Osteoblast (primary cell): Measurements from ENCODE around the gene OR7G2. TPM values are rescaled to one million over a fixed set of nuclear protein-coding genes. Genes with fewer than 3 reads are reported as not detected.

Experiments used
- DNase-seq: peaks from one replicate; pipeline ENCODE4 v3.0.0; 2011; ENCODE audit warnings: low spot score, mixed read lengths; ENCODE audit not compliant: insufficient read length; ENCODE audit errors: missing footprints
- H2AFZ ChIP-seq: 2 replicates; pipeline ENCODE4 v1.6.0; 2011; ENCODE audit warnings: mild to moderate bottlenecking, low read length
- H3K27ac ChIP-seq: 2 replicates; pipeline ENCODE4 v1.5.1; 2011; ENCODE audit warnings: mild to moderate bottlenecking, low read depth, low read length, moderate library complexity
- H3K27me3 ChIP-seq: 2 replicates; pipeline ENCODE4 v1.6.0; 2012; ENCODE audit warnings: mild to moderate bottlenecking, control low read depth, inconsistent platforms, low read length, moderate library complexity; ENCODE audit not compliant: insufficient read depth
- H3K36me3 ChIP-seq: 2 replicates; pipeline ENCODE4 v1.5.1; 2011; ENCODE audit warnings: mild to moderate bottlenecking, low read length, control low read depth, moderate library complexity; ENCODE audit not compliant: insufficient read depth
- H3K4me1 ChIP-seq: 2 replicates; pipeline ENCODE4 v1.5.1; 2011; ENCODE audit warnings: mild to moderate bottlenecking, low read length, control low read depth, moderate library complexity; ENCODE audit not compliant: insufficient read depth
- H3K4me2 ChIP-seq: 2 replicates; pipeline ENCODE4 v1.6.0; 2011; ENCODE audit warnings: mild to moderate bottlenecking, low read length; ENCODE audit not compliant: insufficient read depth
- H3K4me3 ChIP-seq: fragments of 200-600 bp; sonication (generic); 3 replicates; pipeline ENCODE4 v1.5.1; 2012; ENCODE audit warnings: mild to moderate bottlenecking, low read length, inconsistent platforms; ENCODE audit not compliant: insufficient read depth
- H3K79me2 ChIP-seq: 2 replicates; pipeline ENCODE4 v1.6.0; 2012; ENCODE audit warnings: mild to moderate bottlenecking, low read length, control low read depth, inconsistent platforms; ENCODE audit not compliant: insufficient read depth
- H3K9me3 ChIP-seq: 2 replicates; pipeline ENCODE4 v1.5.1; 2011; ENCODE audit warnings: low read depth, low read length, control low read depth
- H4K20me1 ChIP-seq: 2 replicates; pipeline ENCODE4 v1.6.0; 2012; ENCODE audit warnings: mild to moderate bottlenecking, low read length, control low read depth; ENCODE audit not compliant: insufficient read depth
- total RNA-seq: library from RNA; depleted of rRNA; stranded (reverse); fragments of >200 nt; gene quantifications from 2 replicates; pipeline ENCODE4 v1.2.3, GENCODE V29; 2012
- TF ChIP-seq, protein P1 (sequence below): IDR thresholded peaks from 2 replicates; pipeline ENCODE4 v1.5.1; 2011; ENCODE audit warnings: mild to moderate bottlenecking, low read depth, low read length, moderate library complexity; ENCODE audit errors: extremely low read depth

The OR7G2 gene
- total RNA-seq, 1 donor, result not detected

DNA sequence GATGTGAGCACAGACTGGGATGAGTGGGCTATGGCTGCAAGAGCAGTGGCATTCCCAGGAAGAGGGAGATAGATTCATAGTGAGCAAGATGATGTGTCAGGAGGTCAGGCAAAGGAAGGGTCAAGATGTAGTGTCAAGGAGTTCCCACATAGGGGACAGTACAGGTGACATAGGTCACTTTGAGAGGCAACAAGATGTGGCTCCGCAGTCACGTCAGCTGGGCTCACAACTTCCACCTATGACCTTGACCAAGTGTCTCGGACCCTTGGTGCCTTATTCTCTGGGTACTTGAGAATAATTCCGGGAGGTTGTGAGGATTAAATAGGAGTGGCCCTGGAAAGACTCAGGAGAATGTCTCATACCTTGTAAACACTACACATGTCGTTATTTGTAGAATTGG lies 43.4 kb upstream of the OR7G2 start:
- H3K79me2 ChIP-seq, result peaks cover 96% of the 10 kb centered on the region
- H3K27me3 ChIP-seq, result no peaks in the 10 kb centered on the region
- no peak overlapping the region for H3K27ac ChIP-seq
- TF ChIP-seq, protein P1, sequence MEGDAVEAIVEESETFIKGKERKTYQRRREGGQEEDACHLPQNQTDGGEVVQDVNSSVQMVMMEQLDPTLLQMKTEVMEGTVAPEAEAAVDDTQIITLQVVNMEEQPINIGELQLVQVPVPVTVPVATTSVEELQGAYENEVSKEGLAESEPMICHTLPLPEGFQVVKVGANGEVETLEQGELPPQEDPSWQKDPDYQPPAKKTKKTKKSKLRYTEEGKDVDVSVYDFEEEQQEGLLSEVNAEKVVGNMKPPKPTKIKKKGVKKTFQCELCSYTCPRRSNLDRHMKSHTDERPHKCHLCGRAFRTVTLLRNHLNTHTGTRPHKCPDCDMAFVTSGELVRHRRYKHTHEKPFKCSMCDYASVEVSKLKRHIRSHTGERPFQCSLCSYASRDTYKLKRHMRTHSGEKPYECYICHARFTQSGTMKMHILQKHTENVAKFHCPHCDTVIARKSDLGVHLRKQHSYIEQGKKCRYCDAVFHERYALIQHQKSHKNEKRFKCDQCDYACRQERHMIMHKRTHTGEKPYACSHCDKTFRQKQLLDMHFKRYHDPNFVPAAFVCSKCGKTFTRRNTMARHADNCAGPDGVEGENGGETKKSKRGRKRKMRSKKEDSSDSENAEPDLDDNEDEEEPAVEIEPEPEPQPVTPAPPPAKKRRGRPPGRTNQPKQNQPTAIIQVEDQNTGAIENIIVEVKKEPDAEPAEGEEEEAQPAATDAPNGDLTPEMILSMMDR, result no peak
- peaks cover 43% of the 10 kb centered on the region for H4K20me1 ChIP-seq
- DNase-seq, result no peak
- no peak overlapping the region for H3K4me2 ChIP-seq
- H3K4me3 ChIP-seq, result no peak overlapping the region
- H2AFZ ChIP-seq, result no peak overlapping the region
- peaks cover 2% of the 10 kb centered on the region for H3K9me3 ChIP-seq
- H3K4me1 ChIP-seq, result no peaks in the 10 kb centered on the region
- peaks cover 10% of the 10 kb centered on the region for H3K36me3 ChIP-seq

- H3K79me2 ChIP-seq, result peaks cover 96% of the 10 kb centered on the region
- TF ChIP-seq, protein P1, result no peak
- no peaks in the 10 kb centered on the region for H3K27me3 ChIP-seq
- H3K36me3 ChIP-seq, result peaks cover 10% of the 10 kb centered on the region
- H4K20me1 ChIP-seq, result peaks cover 43% of the 10 kb centered on the region
- H3K27ac ChIP-seq, result no peak overlapping the region
- H3K9me3 ChIP-seq, result peaks cover 2% of the 10 kb centered on the region
- no peak overlapping the region for H2AFZ ChIP-seq
- DNase-seq, result no peak
- H3K4me3 ChIP-seq, result no peak overlapping the region
- H3K4me2 ChIP-seq, result no peak overlapping the region
- H3K4me1 ChIP-seq, result no peaks in the 10 kb centered on the region
These were observed 42.7 kb upstream of the OR7G2 start for GRCh38 chr19:9149997-9150396.

DNA sequence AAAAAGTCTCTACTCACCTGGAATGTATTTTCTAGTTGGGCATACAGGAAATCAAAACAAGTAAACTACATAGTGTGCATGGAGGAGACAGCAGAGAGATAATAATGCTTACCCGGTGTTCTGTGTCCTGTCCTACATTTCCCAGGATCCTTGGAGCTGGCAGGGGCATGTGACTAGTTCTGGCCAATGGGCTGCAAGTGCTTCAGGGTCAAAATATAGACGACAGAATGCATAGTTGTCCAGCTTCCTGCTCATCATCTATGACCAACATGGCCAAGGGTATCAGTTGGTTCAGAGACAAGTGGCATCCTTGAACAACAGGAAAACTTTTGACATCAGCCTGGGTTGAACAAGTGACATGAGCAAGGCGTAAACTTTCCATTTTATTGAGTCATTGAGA lies 41.4 kb upstream of the OR7G2 start:
- no peak for DNase-seq
- TF ChIP-seq, protein P1, result no peak
- Histone ChIP-seq H3K27me3 (no peaks in the 10 kb centered on the region), H3K4me3 (no peak overlapping the region), H3K36me3 (peaks cover 10% of the 10 kb centered on the region), H3K9me3 (peaks cover 2% of the 10 kb centered on the region), H4K20me1 (peaks cover 40% of the 10 kb centered on the region), H3K27ac (no peak overlapping the region), H2AFZ (no peak overlapping the region), H3K4me2 (no peak overlapping the region), H3K4me1 (no peaks in the 10 kb centered on the region), H3K79me2 (peaks cover 96% of the 10 kb centered on the region)

DNA sequence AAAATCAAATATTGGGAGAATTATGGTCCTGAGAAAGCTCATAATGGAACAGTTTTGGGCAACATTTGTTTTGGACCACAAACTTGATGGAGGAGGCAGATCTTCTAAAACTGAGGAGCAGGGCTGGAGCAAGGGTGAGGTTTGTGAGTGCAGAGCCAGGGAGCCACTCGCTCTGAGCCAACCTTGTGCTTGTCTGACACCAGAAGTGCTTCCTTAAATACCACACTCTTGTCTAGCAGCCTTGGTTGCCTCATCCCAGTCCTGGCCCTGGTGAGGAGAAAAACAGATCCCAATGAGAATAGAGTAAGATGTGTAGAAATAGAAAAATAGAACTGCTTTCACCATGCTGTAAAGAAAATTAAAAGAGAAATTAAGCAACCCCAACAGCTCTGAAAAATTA lies 39.6 kb upstream of the OR7G2 start:
- peaks cover 7% of the 10 kb centered on the region for H3K36me3 ChIP-seq
- peaks cover 37% of the 10 kb centered on the region for H4K20me1 ChIP-seq

More for the DNA sequence above, 39.6 kb upstream of the OR7G2 start:
- no peaks in the 10 kb centered on the region for H3K9me3 ChIP-seq
- TF ChIP-seq, protein P1, result no peak
- H2AFZ ChIP-seq, result no peak overlapping the region
- H3K79me2 ChIP-seq, result peaks cover 95% of the 10 kb centered on the region
- H3K4me3 ChIP-seq, result no peak overlapping the region
- H3K27me3 ChIP-seq, result no peaks in the 10 kb centered on the region
- H3K4me1 ChIP-seq, result no peaks in the 10 kb centered on the region
- H3K27ac ChIP-seq, result no peak overlapping the region
- no peak overlapping the region for H3K4me2 ChIP-seq
- DNase-seq, result no peak
